A673 (cell line): Measurements from ENCODE around the gene CEP131.

Experiments
- CTCF ChIP-seq: fragments of 300-800, 200-600 bp; sonication (generic); conservative IDR thresholded peaks from 2 replicates; pipeline ENCODE4 v1.5.1; 2017; ENCODE audit warnings: low read depth, mild to moderate bottlenecking, antibody characterized with exemption, low read length, moderate library complexity, mixed read lengths
- EZH2 ChIP-seq: fragments of 200-600 bp; sonication (generic); IDR thresholded peaks from 2 replicates; pipeline ENCODE4 v1.6.1; 2017; ENCODE audit warnings: borderline replicate concordance, low read depth, mild to moderate bottlenecking, mixed read lengths, antibody characterized with exemption, low read length; ENCODE audit not compliant: poor library complexity, severe bottlenecking

- TF ChIP-seq EZH2 (no peak), CTCF (no peak)
Observed at GRCh38 chr17:81143717-81144422, 78.9 kb downstream of the CEP131 start.
